ENCODE data around the gene FBXL14.

Gene FBXL14

GRCh38 chr12:1594261-1595025 lies at the start of gene FBXL14:
Gene FBXL14 (minus strand): TSS chr12:1594581. CDS start chr12:1594066, 515 bp downstream.
- DNase-seq, result peak; percentile 72 to 94

GRCh38 chr12:1643905-1644533 lies 49.6 kb upstream of the FBXL14 start:
- peak in 1 of 2 experiments; percentile 22 for DNase-seq

GRCh38 chr12:1643043-1643442 lies 48.7 kb upstream of the FBXL14 start:
- no peak for DNase-seq

- no peak for DNase-seq
Measured at GRCh38 chr12:1642513-1642912, 48.1 kb upstream of the FBXL14 start.

GRCh38 chr12:1640328-1641234 lies 46.2 kb upstream of the FBXL14 start:
- no peak for DNase-seq

GRCh38 chr12:1639538-1639937 lies 45.2 kb upstream of the FBXL14 start:
- DNase-seq, result no peak

- DNase-seq, result no peak
Measured at GRCh38 chr12:1638203-1638602, 43.8 kb upstream of the FBXL14 start.

- DNase-seq, result no peak
Measured at GRCh38 chr12:1635301-1636095, 41.1 kb upstream of the FBXL14 start.

GRCh38 chr12:1634590-1635191 lies 40.3 kb upstream of the FBXL14 start:
- peak; percentile 90 to 93 for DNase-seq

- DNase-seq, result no peak
Measured at GRCh38 chr12:1634149-1634548, 39.8 kb upstream of the FBXL14 start.

GRCh38 chr12:1633459-1633858 lies 39.1 kb upstream of the FBXL14 start:
- no peak for DNase-seq

- DNase-seq, result peak; percentile 36 to 41
Measured at GRCh38 chr12:1632702-1633101, 38.3 kb upstream of the FBXL14 start.

GRCh38 chr12:1630827-1631591 lies 36.6 kb upstream of the FBXL14 start:
- DNase-seq, result peak in 1 of 2 experiments; percentile 34

- DNase-seq, result peak in 1 of 2 experiments; percentile 72
Measured at GRCh38 chr12:1630133-1630826, 35.9 kb upstream of the FBXL14 start.

- no peak for DNase-seq
Measured at GRCh38 chr12:1629338-1630132, 35.2 kb upstream of the FBXL14 start.

GRCh38 chr12:1628666-1629337 lies 34.4 kb upstream of the FBXL14 start, which contains the start of gene WNT5B:
Gene WNT5B (plus strand): TSS chr12:1629231. CDS start chr12:1631355, 2,124 bp downstream.
- no peak for DNase-seq

GRCh38 chr12:1622406-1622805 lies 28.0 kb upstream of the FBXL14 start:
- no peak for DNase-seq

- DNase-seq, result no peak
Measured at GRCh38 chr12:1620092-1620491, 25.7 kb upstream of the FBXL14 start.

GRCh38 chr12:1619587-1619986 lies 25.2 kb upstream of the FBXL14 start:
- DNase-seq, result no peak
